ENCODE measurements around the gene TOB2.
A peak's percentile ranks its signal among the peaks of the same experiment; 100 is the strongest.

The TOB2 gene

DNA sequence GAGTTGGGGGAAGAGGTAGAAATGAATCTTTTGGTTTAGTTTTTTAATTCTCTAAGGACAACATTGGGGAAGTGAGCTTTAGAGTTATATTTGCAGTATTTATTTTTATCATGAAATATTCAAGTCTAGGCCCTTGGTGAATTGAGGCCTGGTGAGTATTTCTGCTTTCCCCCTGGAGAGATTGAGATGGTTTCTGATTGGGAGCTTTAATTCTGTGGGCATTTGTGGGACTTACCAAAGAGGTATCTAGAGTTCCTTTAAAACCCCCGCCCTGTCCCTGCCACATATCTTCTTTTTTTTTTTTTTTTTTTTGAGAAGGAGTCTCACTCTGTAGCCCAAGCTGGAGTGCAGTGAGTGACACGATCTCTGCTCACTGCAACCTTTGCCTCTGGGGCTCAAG is 31.9 kb upstream of the TOB2 start:
- DNase-seq (ENCODE audit: insufficient read length, low spot score) = no peak
- no peak for FAIRE-seq
- TF ChIP-seq, protein P1, sequence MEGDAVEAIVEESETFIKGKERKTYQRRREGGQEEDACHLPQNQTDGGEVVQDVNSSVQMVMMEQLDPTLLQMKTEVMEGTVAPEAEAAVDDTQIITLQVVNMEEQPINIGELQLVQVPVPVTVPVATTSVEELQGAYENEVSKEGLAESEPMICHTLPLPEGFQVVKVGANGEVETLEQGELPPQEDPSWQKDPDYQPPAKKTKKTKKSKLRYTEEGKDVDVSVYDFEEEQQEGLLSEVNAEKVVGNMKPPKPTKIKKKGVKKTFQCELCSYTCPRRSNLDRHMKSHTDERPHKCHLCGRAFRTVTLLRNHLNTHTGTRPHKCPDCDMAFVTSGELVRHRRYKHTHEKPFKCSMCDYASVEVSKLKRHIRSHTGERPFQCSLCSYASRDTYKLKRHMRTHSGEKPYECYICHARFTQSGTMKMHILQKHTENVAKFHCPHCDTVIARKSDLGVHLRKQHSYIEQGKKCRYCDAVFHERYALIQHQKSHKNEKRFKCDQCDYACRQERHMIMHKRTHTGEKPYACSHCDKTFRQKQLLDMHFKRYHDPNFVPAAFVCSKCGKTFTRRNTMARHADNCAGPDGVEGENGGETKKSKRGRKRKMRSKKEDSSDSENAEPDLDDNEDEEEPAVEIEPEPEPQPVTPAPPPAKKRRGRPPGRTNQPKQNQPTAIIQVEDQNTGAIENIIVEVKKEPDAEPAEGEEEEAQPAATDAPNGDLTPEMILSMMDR (IDR thresholded peaks at IDR 0.05; ENCODE audit: insufficient read depth, missing control alignments) = no peak

DNA sequence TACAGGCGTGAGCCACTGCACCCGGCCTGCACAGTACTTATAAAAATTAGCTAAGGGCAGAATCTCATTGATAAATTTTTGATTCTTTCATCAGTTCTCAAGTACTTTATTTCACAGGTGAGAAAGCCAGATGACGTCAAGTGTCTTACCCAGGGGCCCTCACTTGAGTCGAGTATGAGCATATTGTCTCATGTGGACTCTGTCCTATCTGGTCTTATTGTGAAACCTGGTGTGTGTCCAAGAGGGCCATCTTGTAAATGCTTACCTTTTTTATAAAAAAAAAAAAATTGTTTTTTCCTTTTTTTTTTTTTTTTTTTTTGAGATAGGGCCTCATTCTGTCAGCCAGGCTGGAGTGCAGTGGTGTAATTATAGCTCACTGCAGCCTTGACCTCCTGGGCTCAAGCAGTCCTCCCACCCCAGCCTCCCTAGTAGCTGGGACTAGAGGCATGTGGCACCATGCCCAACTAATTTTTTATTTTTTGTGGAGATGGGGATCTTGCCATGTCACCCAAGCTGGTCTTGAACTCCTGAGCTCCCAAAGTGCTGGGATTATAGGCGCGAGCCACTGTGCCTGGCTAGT is 28.4 kb upstream of the TOB2 start:
- no peak for DNase-seq (ENCODE audit: insufficient read length, low spot score)
- no peak for FAIRE-seq
- TF ChIP-seq, protein P1 (IDR thresholded peaks at IDR 0.05; ENCODE audit: insufficient read depth, missing control alignments) = no peak

DNA sequence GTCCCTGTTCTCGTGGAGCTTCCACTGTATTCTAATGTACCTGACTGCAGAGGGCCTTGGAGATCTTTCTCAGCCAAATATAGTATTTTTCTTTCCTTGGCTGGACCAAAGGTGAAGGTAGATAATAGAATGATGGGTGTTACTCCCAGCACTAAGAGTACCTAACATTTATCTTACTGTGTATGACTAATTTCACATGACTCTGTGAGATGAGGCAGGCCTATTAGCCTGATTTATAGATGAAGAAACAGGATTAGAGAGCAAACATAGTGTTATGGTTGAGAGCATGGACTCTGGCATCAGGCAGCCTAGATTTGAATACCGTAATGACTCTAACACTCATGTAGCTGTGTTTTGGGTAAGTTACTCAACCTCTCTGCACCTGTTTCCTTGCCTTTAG is 25.0 kb upstream of the TOB2 start:
- TF ChIP-seq, protein P1 (IDR thresholded peaks at IDR 0.05; ENCODE audit: insufficient read depth, missing control alignments) = no peak
- DNase-seq (ENCODE audit: insufficient read length, low spot score) (no peak), FAIRE-seq (no peak)

DNA sequence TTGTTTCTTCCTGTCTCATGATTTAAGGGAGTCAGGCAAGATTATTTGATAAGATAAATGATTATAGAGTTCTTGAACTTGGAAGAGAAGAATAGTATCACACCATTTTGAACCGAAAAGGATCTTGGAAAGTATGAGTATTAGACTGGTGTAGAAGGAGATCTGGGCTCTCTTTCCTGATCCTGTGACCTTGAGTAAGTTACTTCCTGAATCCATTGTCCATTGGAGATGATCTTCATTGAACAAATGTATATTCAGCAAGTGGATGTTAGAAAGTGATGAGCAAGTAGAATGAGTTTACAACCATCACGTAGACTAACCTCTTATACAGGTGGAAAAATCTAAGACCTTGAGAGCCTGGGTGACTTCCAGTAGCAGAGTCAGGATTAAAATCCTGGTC is 24.3 kb upstream of the TOB2 start:
- DNase-seq (ENCODE audit: insufficient read length, low spot score) = no peak
- FAIRE-seq = no peak
- TF ChIP-seq, protein P1 (IDR thresholded peaks at IDR 0.05; ENCODE audit: insufficient read depth, missing control alignments) = no peak

DNA sequence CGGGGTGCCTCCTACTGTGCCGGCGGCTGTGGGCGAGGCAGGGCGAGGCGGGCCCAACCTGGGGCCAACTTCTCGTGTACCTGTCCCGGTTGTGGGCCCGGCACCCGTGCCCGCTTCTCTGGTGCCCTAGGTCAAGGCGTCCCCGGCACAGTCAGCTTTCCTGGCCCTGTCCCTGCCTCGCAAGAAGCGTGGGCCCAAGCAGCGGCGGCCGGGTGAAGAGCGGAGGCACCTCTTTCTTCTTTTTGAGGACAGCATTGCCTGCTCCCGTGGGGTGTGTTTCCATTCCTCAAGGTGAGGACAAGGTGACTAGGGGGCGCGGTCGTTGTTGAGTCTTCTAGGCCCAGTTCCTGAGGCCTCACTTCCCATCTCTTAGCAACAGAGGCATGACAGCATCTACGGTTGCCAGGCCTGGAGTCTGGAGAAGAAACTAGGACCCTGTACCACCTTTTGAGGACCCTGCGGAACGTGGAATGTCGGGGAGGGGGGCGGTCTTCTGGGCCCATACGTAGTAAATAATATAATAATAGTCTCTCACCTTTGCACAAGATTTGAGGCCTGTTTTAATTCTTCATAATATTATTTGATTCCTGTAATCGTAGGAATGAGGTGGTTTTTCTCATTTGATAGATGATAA is 22.7 kb upstream of the TOB2 start:
- FAIRE-seq (no peak), DNase-seq (ENCODE audit: insufficient read length, low spot score) (no peak)
- TF ChIP-seq, protein P1 (IDR thresholded peaks at IDR 0.05; ENCODE audit: insufficient read depth, missing control alignments) = no peak

DNA sequence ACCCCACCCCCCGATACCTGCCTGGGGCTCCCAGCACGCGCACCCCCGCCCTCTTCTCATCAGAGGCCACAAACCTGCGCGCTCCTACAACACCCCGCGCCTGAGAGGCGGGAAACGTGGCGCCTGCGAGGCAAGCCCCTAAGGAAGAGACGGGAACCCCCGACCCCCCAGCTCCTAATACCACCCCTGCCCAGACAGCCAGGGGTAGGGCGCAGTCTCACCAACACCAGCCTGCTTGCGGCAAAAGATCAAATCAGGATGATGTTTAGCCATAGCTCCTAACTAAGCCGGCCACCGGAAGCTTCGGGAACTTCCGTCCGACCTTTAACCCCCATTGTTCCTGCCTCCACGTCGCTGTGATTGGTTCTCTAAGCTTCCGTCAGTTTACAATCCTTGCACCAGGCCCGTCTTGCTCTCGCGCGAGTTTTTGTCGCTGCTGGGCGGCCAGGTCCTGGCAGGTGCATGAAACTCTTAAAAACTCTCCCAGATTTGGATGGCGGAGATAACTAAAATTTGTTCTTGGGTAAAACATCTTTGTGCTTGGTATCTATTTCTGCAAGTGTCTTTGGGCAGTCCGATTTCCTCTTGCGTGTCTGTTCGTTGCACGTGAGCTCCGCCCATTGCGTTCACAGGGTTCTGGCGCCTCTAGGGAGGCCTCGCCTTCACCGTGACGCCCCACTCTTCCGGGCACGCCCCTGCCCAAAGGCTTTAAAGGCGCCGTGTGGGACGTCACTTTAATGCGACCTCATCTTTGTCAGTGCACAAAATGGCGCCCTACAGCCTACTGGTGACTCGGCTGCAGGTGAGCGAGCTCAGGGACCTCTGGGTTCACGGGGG is 22.0 kb upstream of the TOB2 start, which contains the start of the genes ACO2 and PHF5A:
Gene ACO2 (plus strand): TSS at position 737 of the 837 bp plus-strand sequence. CDS start 30 bp downstream, at position 767.
Gene PHF5A (minus strand): TSS at position 312 of the 837 bp plus-strand sequence. CDS start 39 bp downstream, at position 273.
- DNase-seq (ENCODE audit: insufficient read length, low spot score) (peak; percentile 55), FAIRE-seq (no peak)
- TF ChIP-seq, protein P1 (IDR thresholded peaks at IDR 0.05; ENCODE audit: insufficient read depth, missing control alignments) = no peak

Measured in D721Med (cell line).